Brain microvascular endothelial cell (primary cell): ENCODE measurements around the gene HBG1.

Source experiments
- DNase-seq: peaks from one replicate; pipeline ENCODE4 v3.0.0-alpha.2; 2020
- H3K27ac ChIP-seq: fragments of 250-450 bp; sonication (Bioruptor Pico); 2 replicates; pipeline ENCODE4 v1.5.1; 2020; ENCODE audit warnings: mild to moderate bottlenecking, moderate library complexity
- H3K27me3 ChIP-seq: fragments of 250-450 bp; sonication (Bioruptor Pico); replicated peaks from 2 replicates; pipeline ENCODE4 v1.5.1; 2020; ENCODE audit warnings: mild to moderate bottlenecking
- H3K36me3 ChIP-seq: fragments of 250-450 bp; sonication (Bioruptor Pico); replicated peaks from 2 replicates; pipeline ENCODE4 v1.5.1; 2020; ENCODE audit warnings: mild to moderate bottlenecking
- H3K4me3 ChIP-seq: 2 replicates; pipeline ENCODE4 v1.5.1; 2011; ENCODE audit warnings: low read depth, mild to moderate bottlenecking, control low read depth, low read length, moderate library complexity
- in situ Hi-C: cut with HindIII; loops from 2 replicates; pipeline ENCODE4 v1.10.0; 2017; ENCODE audit warnings: low sequenced_read_pairs, low pct_ligation_motif_present
- TF ChIP-seq, protein P1 (sequence below): IDR thresholded peaks from 2 replicates; pipeline ENCODE4 v1.5.1; 2011; ENCODE audit warnings: low read depth, mild to moderate bottlenecking, moderate library complexity, low read length, control low read depth, inconsistent platforms; ENCODE audit errors: missing control alignments

The HBG1 gene

DNA sequence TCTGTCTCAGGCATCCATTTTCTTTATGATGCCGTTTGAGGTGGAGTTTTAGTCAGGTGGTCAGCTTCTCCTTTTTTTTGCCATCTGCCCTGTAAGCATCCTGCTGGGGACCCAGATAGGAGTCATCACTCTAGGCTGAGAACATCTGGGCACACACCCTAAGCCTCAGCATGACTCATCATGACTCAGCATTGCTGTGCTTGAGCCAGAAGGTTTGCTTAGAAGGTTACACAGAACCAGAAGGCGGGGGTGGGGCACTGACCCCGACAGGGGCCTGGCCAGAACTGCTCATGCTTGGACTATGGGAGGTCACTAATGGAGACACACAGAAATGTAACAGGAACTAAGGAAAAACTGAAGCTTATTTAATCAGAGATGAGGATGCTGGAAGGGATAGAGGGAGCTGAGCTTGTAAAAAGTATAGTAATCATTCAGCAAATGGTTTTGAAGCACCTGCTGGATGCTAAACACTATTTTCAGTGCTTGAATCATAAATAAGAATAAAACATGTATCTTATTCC lies 31.0 kb upstream of the HBG1 start:
- peak overlapping the region; percentile 27 for H3K27ac ChIP-seq
- in situ Hi-C loops = no loop called here
- TF ChIP-seq, protein P1, sequence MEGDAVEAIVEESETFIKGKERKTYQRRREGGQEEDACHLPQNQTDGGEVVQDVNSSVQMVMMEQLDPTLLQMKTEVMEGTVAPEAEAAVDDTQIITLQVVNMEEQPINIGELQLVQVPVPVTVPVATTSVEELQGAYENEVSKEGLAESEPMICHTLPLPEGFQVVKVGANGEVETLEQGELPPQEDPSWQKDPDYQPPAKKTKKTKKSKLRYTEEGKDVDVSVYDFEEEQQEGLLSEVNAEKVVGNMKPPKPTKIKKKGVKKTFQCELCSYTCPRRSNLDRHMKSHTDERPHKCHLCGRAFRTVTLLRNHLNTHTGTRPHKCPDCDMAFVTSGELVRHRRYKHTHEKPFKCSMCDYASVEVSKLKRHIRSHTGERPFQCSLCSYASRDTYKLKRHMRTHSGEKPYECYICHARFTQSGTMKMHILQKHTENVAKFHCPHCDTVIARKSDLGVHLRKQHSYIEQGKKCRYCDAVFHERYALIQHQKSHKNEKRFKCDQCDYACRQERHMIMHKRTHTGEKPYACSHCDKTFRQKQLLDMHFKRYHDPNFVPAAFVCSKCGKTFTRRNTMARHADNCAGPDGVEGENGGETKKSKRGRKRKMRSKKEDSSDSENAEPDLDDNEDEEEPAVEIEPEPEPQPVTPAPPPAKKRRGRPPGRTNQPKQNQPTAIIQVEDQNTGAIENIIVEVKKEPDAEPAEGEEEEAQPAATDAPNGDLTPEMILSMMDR = no peak

DNA sequence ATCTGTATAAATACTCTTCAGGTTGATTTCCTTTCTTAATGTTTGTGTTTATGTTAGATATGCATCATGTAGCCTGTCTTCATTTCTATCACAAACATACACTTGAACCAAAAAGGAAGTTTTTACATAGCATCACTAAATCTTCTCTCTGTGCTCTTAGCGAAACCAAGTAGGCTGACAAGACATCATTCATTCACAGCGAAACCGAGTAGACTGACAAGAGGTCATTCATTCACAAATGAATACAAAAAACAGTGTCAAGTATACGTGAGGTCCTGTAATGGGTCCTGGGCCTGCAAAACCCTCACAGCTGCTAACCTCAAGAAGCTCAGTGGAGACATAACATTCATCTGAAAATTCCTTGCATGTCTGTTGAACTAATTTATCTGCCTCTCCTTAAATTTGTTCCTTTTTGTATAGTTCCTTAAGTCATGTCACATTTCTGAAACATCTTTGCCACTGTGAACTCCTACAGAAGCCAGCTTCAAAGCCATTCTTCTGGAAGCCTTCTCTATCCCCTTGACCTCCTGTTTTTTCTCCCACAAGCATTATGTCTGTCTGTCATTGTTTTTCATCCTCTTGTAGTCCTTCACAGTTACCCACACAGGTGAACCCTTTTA lies 29.9 kb upstream of the HBG1 start:
- H3K27ac ChIP-seq = no peak overlapping the region

More for the DNA sequence above, 31.0 kb upstream of the HBG1 start:
- Histone ChIP-seq H3K4me3 (no peak overlapping the region), H3K36me3 (no peaks in the 10 kb centered on the region), H3K27me3 (no peaks in the 10 kb centered on the region)
- peak; percentile 100 for DNase-seq

DNA sequence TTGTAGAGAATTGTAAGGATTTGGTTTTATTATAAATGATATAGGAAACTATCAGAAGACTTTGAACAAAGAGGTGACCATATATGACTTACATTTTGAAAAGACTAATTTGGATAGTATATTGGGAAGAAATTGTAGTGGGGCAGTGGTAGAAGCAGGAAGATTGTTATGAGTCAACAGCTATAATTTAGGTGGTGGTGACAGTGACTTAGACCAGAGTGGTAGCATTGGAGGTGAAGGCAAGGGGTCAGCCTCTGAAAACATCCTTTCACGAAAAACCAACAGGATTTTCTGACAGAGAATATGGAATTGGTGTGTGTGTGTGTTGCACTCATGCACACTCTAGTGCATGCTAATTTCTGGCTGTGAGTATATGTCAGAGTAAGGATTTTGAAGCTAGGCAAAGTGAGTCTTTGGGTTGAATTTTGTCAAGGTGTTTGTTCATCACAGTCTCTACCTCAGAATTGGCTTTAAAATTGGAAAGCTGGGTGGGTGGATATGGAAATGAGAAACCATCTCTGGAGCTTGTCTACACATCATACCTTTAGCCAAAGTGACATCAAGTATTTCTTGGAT lies 28.2 kb upstream of the HBG1 start:
- no peak overlapping the region for H3K27ac ChIP-seq
- no peaks in the 10 kb centered on the region for H3K36me3 ChIP-seq
- TF ChIP-seq, protein P1 = no peak
- DNase-seq = no peak
- in situ Hi-C loops = no loop called here
- no peaks in the 10 kb centered on the region for H3K27me3 ChIP-seq
- H3K4me3 ChIP-seq = no peak overlapping the region

More for the DNA sequence above, 29.9 kb upstream of the HBG1 start:
- no peak overlapping the region for H3K4me3 ChIP-seq
- no peak for DNase-seq
- TF ChIP-seq, protein P1 = no peak
- no peaks in the 10 kb centered on the region for H3K36me3 ChIP-seq
- H3K27me3 ChIP-seq = no peaks in the 10 kb centered on the region
- in situ Hi-C loops = no loop called here

DNA sequence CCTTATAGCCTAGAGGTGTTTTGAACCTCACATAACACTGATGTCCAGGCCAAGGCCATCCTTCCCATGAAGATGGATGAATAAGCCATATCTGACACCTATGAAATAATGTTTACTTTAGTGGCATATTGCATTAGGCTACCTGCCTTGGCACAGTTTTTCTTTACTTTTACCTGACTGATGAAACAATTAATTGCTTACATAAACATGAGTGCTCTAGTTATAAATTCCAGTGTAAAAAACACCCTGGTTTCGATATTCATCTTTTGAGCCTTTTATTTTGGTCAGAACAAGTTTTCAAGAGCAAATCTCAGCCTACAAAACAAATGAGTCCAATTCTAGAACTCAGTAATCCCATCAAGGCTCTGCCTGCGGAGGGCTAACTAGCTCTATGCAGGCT lies 27.0 kb upstream of the HBG1 start:
- in situ Hi-C loops = no loop called here
- H3K27ac ChIP-seq = no peak overlapping the region
- H3K4me3 ChIP-seq = no peak overlapping the region
- DNase-seq = no peak
- no peaks in the 10 kb centered on the region for H3K36me3 ChIP-seq
- TF ChIP-seq, protein P1 = no peak
- H3K27me3 ChIP-seq = no peaks in the 10 kb centered on the region

DNA sequence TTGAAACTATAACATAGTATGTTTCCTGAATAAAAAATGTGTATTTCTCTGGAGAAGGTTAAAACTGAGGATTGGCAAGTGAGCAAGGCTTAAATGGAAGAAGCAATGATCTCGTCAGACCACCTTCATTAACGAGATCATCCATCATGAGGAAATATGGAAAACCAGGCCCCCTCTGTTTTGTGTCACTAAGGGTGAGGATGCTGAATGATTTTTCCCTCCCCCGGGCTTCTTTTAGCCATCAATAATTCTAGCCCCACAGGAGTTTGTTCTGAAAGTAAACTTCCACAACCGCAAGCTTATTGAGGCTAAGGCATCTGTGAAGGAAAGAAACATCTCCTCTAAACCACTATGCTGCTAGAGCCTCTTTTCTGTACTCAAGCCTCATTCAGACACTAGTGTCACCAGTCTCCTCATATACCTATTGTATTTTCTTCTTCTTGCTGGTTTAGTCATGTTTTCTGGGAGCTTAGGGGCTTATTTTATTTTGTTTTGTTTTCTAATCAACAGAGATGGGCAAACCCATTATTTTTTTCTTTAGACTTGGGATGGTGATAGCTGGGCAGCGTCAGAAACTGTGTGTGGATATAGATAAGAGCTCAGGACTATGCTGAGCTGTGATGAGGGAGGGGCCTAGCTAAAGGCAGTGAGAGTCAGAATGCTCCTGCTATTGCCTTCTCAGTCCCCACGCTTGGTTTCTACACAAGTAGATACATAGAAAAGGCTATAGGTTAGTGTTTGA lies 25.9 kb upstream of the HBG1 start:
- Histone ChIP-seq H3K36me3 (no peaks in the 10 kb centered on the region), H3K4me3 (no peak overlapping the region), H3K27me3 (no peaks in the 10 kb centered on the region), H3K27ac (no peak overlapping the region)
- TF ChIP-seq, protein P1 = no peak
- no peak for DNase-seq
- in situ Hi-C loops = no loop called here
